ENCODE results near the gene PARD3.

DNA sequence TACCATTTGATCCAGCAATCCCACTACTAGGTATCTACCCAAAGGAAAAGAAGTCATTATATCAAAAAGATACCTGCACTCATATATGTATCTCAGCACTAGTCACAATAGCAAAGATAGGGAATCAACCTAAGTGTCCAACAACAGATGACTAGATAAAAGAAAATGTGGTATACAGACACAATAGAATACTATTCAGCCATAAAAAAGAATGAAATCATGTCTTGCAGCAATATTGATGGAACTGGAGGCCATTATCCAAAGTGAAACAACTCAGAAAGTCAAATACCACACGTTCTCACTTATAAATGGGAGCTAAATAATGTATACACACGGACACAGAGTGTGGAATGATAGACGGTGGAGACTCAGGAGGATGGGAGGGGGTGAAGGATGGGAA, 146.0 kb downstream of the PARD3 start:
- TF ChIP-seq, protein P1, sequence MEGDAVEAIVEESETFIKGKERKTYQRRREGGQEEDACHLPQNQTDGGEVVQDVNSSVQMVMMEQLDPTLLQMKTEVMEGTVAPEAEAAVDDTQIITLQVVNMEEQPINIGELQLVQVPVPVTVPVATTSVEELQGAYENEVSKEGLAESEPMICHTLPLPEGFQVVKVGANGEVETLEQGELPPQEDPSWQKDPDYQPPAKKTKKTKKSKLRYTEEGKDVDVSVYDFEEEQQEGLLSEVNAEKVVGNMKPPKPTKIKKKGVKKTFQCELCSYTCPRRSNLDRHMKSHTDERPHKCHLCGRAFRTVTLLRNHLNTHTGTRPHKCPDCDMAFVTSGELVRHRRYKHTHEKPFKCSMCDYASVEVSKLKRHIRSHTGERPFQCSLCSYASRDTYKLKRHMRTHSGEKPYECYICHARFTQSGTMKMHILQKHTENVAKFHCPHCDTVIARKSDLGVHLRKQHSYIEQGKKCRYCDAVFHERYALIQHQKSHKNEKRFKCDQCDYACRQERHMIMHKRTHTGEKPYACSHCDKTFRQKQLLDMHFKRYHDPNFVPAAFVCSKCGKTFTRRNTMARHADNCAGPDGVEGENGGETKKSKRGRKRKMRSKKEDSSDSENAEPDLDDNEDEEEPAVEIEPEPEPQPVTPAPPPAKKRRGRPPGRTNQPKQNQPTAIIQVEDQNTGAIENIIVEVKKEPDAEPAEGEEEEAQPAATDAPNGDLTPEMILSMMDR (conservative IDR thresholded peaks at IDR 0.05 in 1 of 2, IDR thresholded peaks at IDR 0.05 in 1 of 2; ENCODE audit: low read depth in 1 of 2, low read length in 2 of 2): no peak
- no peak for TF ChIP-seq EZH2 (IDR thresholded peaks at IDR 0.05; ENCODE audit: low read length, missing control alignments)

Measured in fibroblast of lung (primary cell).